Measurements from ENCODE around the gene TBX1. TPM values are rescaled to one million over a fixed set of nuclear protein-coding genes. Genes with fewer than 3 reads are reported as not detected.

The TBX1 gene
- total RNA-seq, 1 donor from 2014 or later: 3.4 TPM

GRCh38 chr22:19799322-19800190 lies 39.0 kb downstream of the TBX1 start:
- no peaks in the 10 kb centered on the region for H3K9me3 Mint-ChIP-seq
- peaks cover 25% of the 10 kb centered on the region for H3K4me1 Mint-ChIP-seq (ENCODE audit: unreplicated experiment)
- no peaks in the 10 kb centered on the region for H3K36me3 Mint-ChIP-seq
- H3K27ac Mint-ChIP-seq: no peak overlapping the region
- no peak overlapping the region for H3K4me3 Mint-ChIP-seq
- DNase-seq (ENCODE audit: extremely low spot score, unreplicated experiment): no peak
- H3K27me3 Mint-ChIP-seq: no peaks in the 10 kb centered on the region
- no peak for TF ChIP-seq CTCF (conservative IDR thresholded peaks at IDR 0.05)

- Mint-ChIP-seq H3K9me3 (no peaks in the 10 kb centered on the region), H3K27me3 (no peaks in the 10 kb centered on the region), H3K27ac (no peak overlapping the region), H3K4me3 (no peak overlapping the region), H3K36me3 (no peaks in the 10 kb centered on the region), H3K4me1 (ENCODE audit: unreplicated experiment) (peaks cover 25% of the 10 kb centered on the region)
- TF ChIP-seq CTCF (conservative IDR thresholded peaks at IDR 0.05): no peak
- DNase-seq (ENCODE audit: extremely low spot score, unreplicated experiment): no peak
Observed at GRCh38 chr22:19800306-19800705, 39.7 kb downstream of the TBX1 start.

- Mint-ChIP-seq H3K4me3 (no peak overlapping the region), H3K27me3 (no peaks in the 10 kb centered on the region), H3K36me3 (no peaks in the 10 kb centered on the region), H3K27ac (no peak overlapping the region), H3K4me1 (ENCODE audit: unreplicated experiment) (peaks cover 25% of the 10 kb centered on the region), H3K9me3 (no peaks in the 10 kb centered on the region)
- peak; percentile 45 for TF ChIP-seq CTCF (conservative IDR thresholded peaks at IDR 0.05)
- DNase-seq (ENCODE audit: extremely low spot score, unreplicated experiment): no peak
Observed at GRCh38 chr22:19800761-19801244, 40.2 kb downstream of the TBX1 start.

- no peak for DNase-seq (ENCODE audit: extremely low spot score, unreplicated experiment)
- TF ChIP-seq CTCF (conservative IDR thresholded peaks at IDR 0.05): no peak
- Mint-ChIP-seq H3K4me3 (no peak overlapping the region), H3K36me3 (no peaks in the 10 kb centered on the region), H3K27me3 (no peaks in the 10 kb centered on the region), H3K27ac (no peak overlapping the region), H3K9me3 (no peaks in the 10 kb centered on the region), H3K4me1 (ENCODE audit: unreplicated experiment) (peaks cover 22% of the 10 kb centered on the region)
Observed at GRCh38 chr22:19801340-19802000, 40.9 kb downstream of the TBX1 start.

- peaks cover 22% of the 10 kb centered on the region for H3K4me1 Mint-ChIP-seq (ENCODE audit: unreplicated experiment)
- no peaks in the 10 kb centered on the region for H3K27me3 Mint-ChIP-seq
- H3K4me3 Mint-ChIP-seq: peak overlapping the region; percentile 41
- DNase-seq (ENCODE audit: extremely low spot score, unreplicated experiment): no peak
- H3K9me3 Mint-ChIP-seq: no peaks in the 10 kb centered on the region
- H3K27ac Mint-ChIP-seq: no peak overlapping the region
- TF ChIP-seq CTCF (conservative IDR thresholded peaks at IDR 0.05): no peak
- H3K36me3 Mint-ChIP-seq: no peaks in the 10 kb centered on the region
Observed at GRCh38 chr22:19802001-19802893, 41.7 kb downstream of the TBX1 start.
